ENCODE measurements around the gene MAP3K15. TPM values are rescaled to one million over a fixed set of nuclear protein-coding genes. Genes with fewer than 3 reads are reported as not detected.

Gene MAP3K15
- total and polyA plus RNA-seq, 5 donors from 2014 or later, result not detected

DNA sequence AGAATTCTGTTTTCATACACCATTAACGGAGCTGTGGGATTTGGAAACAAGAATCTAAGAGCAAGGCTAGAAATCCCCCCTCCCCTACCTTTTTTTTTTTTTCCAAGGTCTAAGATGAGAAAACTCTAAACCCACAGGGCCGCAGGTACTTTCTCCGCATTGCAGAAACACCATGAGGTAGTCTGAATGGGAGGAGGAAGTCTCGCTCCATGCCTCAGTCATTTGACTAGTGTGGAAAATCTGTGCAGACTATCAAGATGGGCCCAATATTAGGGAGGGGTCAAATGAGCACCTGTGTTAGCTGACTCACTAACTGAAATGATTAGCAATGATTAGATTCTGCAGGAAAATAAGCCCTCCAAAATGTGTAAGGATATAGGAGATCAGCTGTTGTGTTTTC, 40.9 kb upstream of the MAP3K15 start:
- DNase-seq, result no peak
- Mint-ChIP-seq H3K36me3 (no peaks in the 10 kb centered on the region), H3K9me3 (peaks cover 0 to 1% (median 0%) of the 10 kb centered on the region in 7 donors), H3K27ac (peak overlapping the region in 1 of 3 donors; percentile 24), H3K4me3 (no peak overlapping the region), H3K27me3 (no peaks in the 10 kb centered on the region), H3K4me1 (peaks cover 0 to 25% (median 8%) of the 10 kb centered on the region in 4 donors)
- Histone ChIP-seq H3K4me1 (ENCODE audit: control insufficient read depth, insufficient read depth, low read length, poor library complexity, severe bottlenecking) (no peaks in the 10 kb centered on the region), H3K27me3 (ENCODE audit: control insufficient read depth, insufficient read depth, low read length) (no peaks in the 10 kb centered on the region), H3K4me3 (ENCODE audit: low read depth, low read length) (no peak overlapping the region), H3K9me3 (ENCODE audit: control insufficient read depth in 2 of 2, low read length in 2 of 2) (no peaks in the 10 kb centered on the region), H3K36me3 (ENCODE audit: control insufficient read depth, insufficient read depth, low read length) (peaks cover 23% of the 10 kb centered on the region), H3K27ac (ENCODE audit: insufficient read depth, low read length, poor library complexity, severe bottlenecking) (no peak overlapping the region)
- ATAC-seq (ENCODE audit: low read depth in 2 of 2), result no peak

DNA sequence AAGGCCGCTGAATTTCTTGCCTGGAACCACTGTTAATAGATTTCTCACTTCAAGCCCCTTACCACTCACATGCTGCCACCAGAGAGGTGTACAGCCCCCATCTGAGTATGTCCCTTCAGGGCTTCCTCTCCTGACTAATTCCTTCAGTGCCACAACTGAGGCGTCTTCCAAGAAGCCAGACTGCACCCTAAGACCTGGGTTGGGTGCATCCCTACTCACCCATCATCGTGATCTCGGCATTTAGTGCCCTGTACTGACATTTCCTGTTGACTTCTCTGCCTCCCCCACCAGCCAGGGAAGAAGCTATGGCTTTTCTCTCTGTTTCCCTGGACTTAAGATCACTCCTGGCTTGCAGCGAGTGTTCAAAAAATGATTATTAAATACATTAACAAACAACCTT, 40.4 kb upstream of the MAP3K15 start:
- ATAC-seq (ENCODE audit: low read depth in 2 of 2), result no peak
- no peak for DNase-seq
- H3K4me1 ChIP-seq (ENCODE audit: control insufficient read depth, insufficient read depth, low read length, poor library complexity, severe bottlenecking), result no peaks in the 10 kb centered on the region
- Mint-ChIP-seq H3K27me3 (no peaks in the 10 kb centered on the region), H3K9me3 (peaks cover 0 to 1% (median 0%) of the 10 kb centered on the region in 7 donors), H3K4me3 (no peak overlapping the region), H3K4me1 (peaks cover 0 to 25% (median 8%) of the 10 kb centered on the region in 4 donors), H3K36me3 (no peaks in the 10 kb centered on the region), H3K27ac (peak overlapping the region; percentile 59 to 95 (median 66))
- no peak overlapping the region for H3K27ac ChIP-seq (ENCODE audit: insufficient read depth, low read length, poor library complexity, severe bottlenecking)
- H3K9me3 ChIP-seq (ENCODE audit: control insufficient read depth in 2 of 2, low read length in 2 of 2), result no peaks in the 10 kb centered on the region
- no peaks in the 10 kb centered on the region for H3K27me3 ChIP-seq (ENCODE audit: control insufficient read depth, insufficient read depth, low read length)
- peaks cover 26% of the 10 kb centered on the region for H3K36me3 ChIP-seq (ENCODE audit: control insufficient read depth, insufficient read depth, low read length)
- no peak overlapping the region for H3K4me3 ChIP-seq (ENCODE audit: low read depth, low read length)

- no peaks in the 10 kb centered on the region for H3K9me3 ChIP-seq (ENCODE audit: control insufficient read depth in 2 of 2, low read length in 2 of 2)
- no peak overlapping the region for H3K27ac ChIP-seq (ENCODE audit: insufficient read depth, low read length, poor library complexity, severe bottlenecking)
- H3K36me3 ChIP-seq (ENCODE audit: control insufficient read depth, insufficient read depth, low read length), result peaks cover 30% of the 10 kb centered on the region
- H3K27me3 Mint-ChIP-seq, result no peaks in the 10 kb centered on the region
- ATAC-seq (ENCODE audit: low read depth in 2 of 2) (no peak), DNase-seq (no peak)
- H3K4me3 ChIP-seq (ENCODE audit: low read depth, low read length), result no peak overlapping the region
- no peaks in the 10 kb centered on the region for H3K36me3 Mint-ChIP-seq
- peak overlapping the region; percentile 59 to 95 (median 66) for H3K27ac Mint-ChIP-seq
- H3K4me1 Mint-ChIP-seq, result peaks cover 0 to 25% (median 8%) of the 10 kb centered on the region in 4 donors
- H3K4me1 ChIP-seq (ENCODE audit: control insufficient read depth, insufficient read depth, low read length, poor library complexity, severe bottlenecking), result no peaks in the 10 kb centered on the region
- no peaks in the 10 kb centered on the region for H3K27me3 ChIP-seq (ENCODE audit: control insufficient read depth, insufficient read depth, low read length)
- peaks cover 0 to 1% (median 0%) of the 10 kb centered on the region in 7 donors for H3K9me3 Mint-ChIP-seq
- no peak overlapping the region for H3K4me3 Mint-ChIP-seq
Observed at GRCh38 chrX:19555236-19555635, 39.9 kb upstream of the MAP3K15 start.

- Histone ChIP-seq H3K27me3 (ENCODE audit: control insufficient read depth, insufficient read depth, low read length) (no peaks in the 10 kb centered on the region), H3K9me3 (ENCODE audit: control insufficient read depth in 2 of 2, low read length in 2 of 2) (no peaks in the 10 kb centered on the region), H3K4me1 (ENCODE audit: control insufficient read depth, insufficient read depth, low read length, poor library complexity, severe bottlenecking) (no peaks in the 10 kb centered on the region), H3K4me3 (ENCODE audit: low read depth, low read length) (no peak overlapping the region), H3K36me3 (ENCODE audit: control insufficient read depth, insufficient read depth, low read length) (peaks cover 33% of the 10 kb centered on the region), H3K27ac (ENCODE audit: insufficient read depth, low read length, poor library complexity, severe bottlenecking) (no peak overlapping the region)
- H3K27me3 Mint-ChIP-seq, result no peaks in the 10 kb centered on the region
- ATAC-seq (ENCODE audit: low read depth in 2 of 2), result no peak
- no peaks in the 10 kb centered on the region for H3K36me3 Mint-ChIP-seq
- H3K27ac Mint-ChIP-seq, result peak overlapping the region in 1 of 3 donors; percentile 59
- H3K4me3 Mint-ChIP-seq, result no peak overlapping the region
- no peak for DNase-seq
- H3K9me3 Mint-ChIP-seq, result no peaks in the 10 kb centered on the region
- H3K4me1 Mint-ChIP-seq, result peaks cover 0 to 25% (median 8%) of the 10 kb centered on the region in 4 donors
Observed at GRCh38 chrX:19554786-19555185, 39.5 kb upstream of the MAP3K15 start.

DNA sequence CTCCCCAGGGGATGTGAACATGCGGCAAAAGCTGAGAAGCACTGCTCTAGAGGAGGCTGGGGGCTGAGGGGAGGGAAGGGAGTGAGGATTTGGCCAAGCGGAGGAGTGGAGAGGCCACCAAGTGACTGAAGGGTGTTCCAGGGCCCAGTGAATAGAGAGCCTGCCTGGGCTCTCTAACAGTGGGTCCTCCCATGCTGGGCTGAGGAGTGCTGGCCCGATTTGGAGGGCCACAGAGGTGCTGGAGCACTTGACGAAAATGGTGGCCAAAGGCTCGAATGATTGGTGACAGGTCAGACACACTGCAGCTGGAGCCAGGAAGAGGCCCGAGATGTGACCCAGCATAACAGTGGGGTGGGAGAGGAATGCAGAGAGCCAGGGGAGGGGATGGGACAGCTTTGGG, 37.5 kb upstream of the MAP3K15 start:
- Mint-ChIP-seq H3K4me3 (no peak overlapping the region), H3K4me1 (peaks cover 0 to 24% (median 8%) of the 10 kb centered on the region in 4 donors), H3K27ac (peak overlapping the region in 1 of 3 donors; percentile 7), H3K36me3 (peaks cover 9% of the 10 kb centered on the region), H3K27me3 (no peaks in the 10 kb centered on the region), H3K9me3 (no peaks in the 10 kb centered on the region)
- H3K27me3 ChIP-seq (ENCODE audit: control insufficient read depth, insufficient read depth, low read length), result no peaks in the 10 kb centered on the region
- no peak overlapping the region for H3K27ac ChIP-seq (ENCODE audit: insufficient read depth, low read length, poor library complexity, severe bottlenecking)
- peaks cover 45% of the 10 kb centered on the region for H3K36me3 ChIP-seq (ENCODE audit: control insufficient read depth, insufficient read depth, low read length)
- no peaks in the 10 kb centered on the region for H3K9me3 ChIP-seq (ENCODE audit: control insufficient read depth in 2 of 2, low read length in 2 of 2)
- no peaks in the 10 kb centered on the region for H3K4me1 ChIP-seq (ENCODE audit: control insufficient read depth, insufficient read depth, low read length, poor library complexity, severe bottlenecking)
- ATAC-seq (ENCODE audit: low read depth in 2 of 2) (no peak), DNase-seq (no peak)
- no peak overlapping the region for H3K4me3 ChIP-seq (ENCODE audit: low read depth, low read length)

- Histone ChIP-seq H3K4me1 (ENCODE audit: control insufficient read depth, insufficient read depth, low read length, poor library complexity, severe bottlenecking) (no peaks in the 10 kb centered on the region), H3K4me3 (ENCODE audit: low read depth, low read length) (no peak overlapping the region), H3K9me3 (ENCODE audit: control insufficient read depth in 2 of 2, low read length in 2 of 2) (no peaks in the 10 kb centered on the region), H3K27me3 (ENCODE audit: control insufficient read depth, insufficient read depth, low read length) (no peaks in the 10 kb centered on the region), H3K36me3 (ENCODE audit: control insufficient read depth, insufficient read depth, low read length) (peaks cover 52% of the 10 kb centered on the region), H3K27ac (ENCODE audit: insufficient read depth, low read length, poor library complexity, severe bottlenecking) (no peak overlapping the region)
- peaks cover 9% of the 10 kb centered on the region for H3K36me3 Mint-ChIP-seq
- H3K4me1 Mint-ChIP-seq, result peaks cover 0 to 14% (median 3%) of the 10 kb centered on the region in 4 donors
- no peaks in the 10 kb centered on the region for H3K27me3 Mint-ChIP-seq
- no peak for ATAC-seq (ENCODE audit: low read depth in 2 of 2)
- H3K9me3 Mint-ChIP-seq, result no peaks in the 10 kb centered on the region
- no peak overlapping the region for H3K4me3 Mint-ChIP-seq
- H3K27ac Mint-ChIP-seq, result no peak overlapping the region
- peak in 1 of 3 donors; percentile 34 for DNase-seq
Observed at GRCh38 chrX:19549838-19550237, 34.5 kb upstream of the MAP3K15 start.

GRCh38 chrX:19548934-19549333, 33.6 kb upstream of the MAP3K15 start:
- no peak overlapping the region for H3K27ac Mint-ChIP-seq
- Histone ChIP-seq H3K9me3 (ENCODE audit: control insufficient read depth in 2 of 2, low read length in 2 of 2) (no peaks in the 10 kb centered on the region), H3K27ac (ENCODE audit: insufficient read depth, low read length, poor library complexity, severe bottlenecking) (no peak overlapping the region), H3K36me3 (ENCODE audit: control insufficient read depth, insufficient read depth, low read length) (peaks cover 52% of the 10 kb centered on the region), H3K4me1 (ENCODE audit: control insufficient read depth, insufficient read depth, low read length, poor library complexity, severe bottlenecking) (no peaks in the 10 kb centered on the region), H3K4me3 (ENCODE audit: low read depth, low read length) (no peak overlapping the region), H3K27me3 (ENCODE audit: control insufficient read depth, insufficient read depth, low read length) (no peaks in the 10 kb centered on the region)
- DNase-seq (no peak), ATAC-seq (ENCODE audit: low read depth in 2 of 2) (no peak)
- H3K4me1 Mint-ChIP-seq, result peaks cover 0 to 18% (median 4%) of the 10 kb centered on the region in 4 donors
- H3K9me3 Mint-ChIP-seq, result no peaks in the 10 kb centered on the region
- H3K36me3 Mint-ChIP-seq, result peaks cover 12% of the 10 kb centered on the region
- H3K27me3 Mint-ChIP-seq, result no peaks in the 10 kb centered on the region
- H3K4me3 Mint-ChIP-seq, result no peak overlapping the region

GRCh38 chrX:19548279-19548678, 33.0 kb upstream of the MAP3K15 start:
- ATAC-seq (ENCODE audit: low read depth in 2 of 2) (no peak), DNase-seq (no peak)
- no peaks in the 10 kb centered on the region for H3K27me3 ChIP-seq (ENCODE audit: control insufficient read depth, insufficient read depth, low read length)
- peaks cover 15% of the 10 kb centered on the region for H3K36me3 Mint-ChIP-seq
- no peaks in the 10 kb centered on the region for H3K4me1 ChIP-seq (ENCODE audit: control insufficient read depth, insufficient read depth, low read length, poor library complexity, severe bottlenecking)
- no peak overlapping the region for H3K4me3 ChIP-seq (ENCODE audit: low read depth, low read length)
- no peak overlapping the region for H3K27ac Mint-ChIP-seq
- peaks cover 52% of the 10 kb centered on the region for H3K36me3 ChIP-seq (ENCODE audit: control insufficient read depth, insufficient read depth, low read length)
- peaks cover 0 to 18% (median 4%) of the 10 kb centered on the region in 4 donors for H3K4me1 Mint-ChIP-seq
- H3K4me3 Mint-ChIP-seq, result peak overlapping the region in 1 of 4 donors; percentile 26
- H3K27ac ChIP-seq (ENCODE audit: insufficient read depth, low read length, poor library complexity, severe bottlenecking), result no peak overlapping the region
- peaks cover 0 to 2% (median 0%) of the 10 kb centered on the region in 7 donors for H3K9me3 Mint-ChIP-seq
- H3K9me3 ChIP-seq (ENCODE audit: control insufficient read depth in 2 of 2, low read length in 2 of 2), result no peaks in the 10 kb centered on the region
- no peaks in the 10 kb centered on the region for H3K27me3 Mint-ChIP-seq
